ENCODE measurements around the gene INPP5E. TPM values are rescaled to one million over a fixed set of nuclear protein-coding genes. Genes with fewer than 3 reads are reported as not detected.

Gene INPP5E
- total RNA-seq, 1 donor from 2014 or later: 5.8 TPM

DNA sequence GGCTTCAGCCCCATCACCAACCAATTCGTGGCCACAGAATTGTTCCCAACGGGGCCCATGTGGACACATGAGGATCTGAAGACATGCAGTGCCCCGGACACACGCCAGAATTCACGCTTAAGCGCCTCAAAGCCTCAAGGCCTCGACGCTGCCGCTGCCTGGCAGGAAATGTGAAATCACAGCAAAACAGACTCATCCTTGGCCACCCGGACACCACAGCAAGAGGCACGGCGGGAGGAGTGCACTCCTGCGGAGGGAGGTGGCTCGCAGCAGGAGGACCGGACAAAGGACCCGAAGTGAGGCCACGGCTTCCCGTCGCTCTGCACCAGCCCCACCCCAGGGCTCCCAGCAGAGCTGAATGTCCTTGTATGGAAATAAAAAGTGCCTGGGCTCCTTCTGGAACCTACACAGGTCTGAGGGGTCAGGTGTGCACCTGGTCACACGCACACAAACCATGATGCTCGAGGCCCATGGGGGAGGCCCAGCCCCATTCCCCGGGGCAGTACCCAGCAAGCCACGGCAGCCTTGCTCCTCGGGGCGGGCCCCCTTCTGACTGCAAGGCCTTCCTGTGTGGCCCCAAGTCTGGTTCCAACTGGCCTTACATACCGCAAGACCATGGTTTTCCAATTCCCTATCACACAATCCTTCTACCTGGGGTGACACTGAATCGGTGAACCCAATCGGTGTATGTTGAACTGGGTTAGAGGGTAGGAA is 33.2 kb upstream of the INPP5E start:
- no peak for DNase-seq (ENCODE audit: low read depth, low spot score)

DNA sequence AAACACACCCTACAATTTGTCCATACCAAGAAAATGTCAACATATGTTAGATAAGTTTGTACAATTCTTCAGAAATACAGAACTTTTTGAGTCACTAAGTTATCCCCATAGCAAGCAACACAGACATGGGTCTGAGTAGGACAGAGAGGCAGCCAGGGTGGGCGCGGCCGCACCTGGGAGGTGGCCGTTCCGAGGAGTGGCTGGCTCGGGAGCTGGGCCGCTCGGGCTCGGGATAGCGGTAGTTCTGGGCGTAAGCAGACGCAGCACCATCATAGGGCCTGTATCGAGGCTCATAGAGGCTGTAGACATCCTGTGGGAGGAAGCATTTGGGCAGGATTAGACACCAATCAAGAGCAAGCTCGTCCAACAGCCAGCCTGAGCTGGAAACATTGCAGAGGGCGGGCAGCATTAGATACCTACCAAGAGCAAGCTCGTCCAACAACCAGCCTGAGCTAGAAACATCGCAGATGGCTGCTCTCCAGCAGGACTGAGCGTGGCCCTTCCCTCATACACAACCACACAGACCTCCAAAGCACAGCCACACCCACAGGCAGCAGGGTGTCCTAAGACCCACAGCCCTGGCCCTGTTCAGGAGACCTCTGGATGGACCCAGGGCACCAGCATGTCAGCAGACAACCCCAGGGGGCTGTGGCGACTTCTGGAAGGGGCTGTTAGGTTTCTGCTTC is 32.3 kb upstream of the INPP5E start:
- no peak for DNase-seq (ENCODE audit: low read depth, low spot score)

DNA sequence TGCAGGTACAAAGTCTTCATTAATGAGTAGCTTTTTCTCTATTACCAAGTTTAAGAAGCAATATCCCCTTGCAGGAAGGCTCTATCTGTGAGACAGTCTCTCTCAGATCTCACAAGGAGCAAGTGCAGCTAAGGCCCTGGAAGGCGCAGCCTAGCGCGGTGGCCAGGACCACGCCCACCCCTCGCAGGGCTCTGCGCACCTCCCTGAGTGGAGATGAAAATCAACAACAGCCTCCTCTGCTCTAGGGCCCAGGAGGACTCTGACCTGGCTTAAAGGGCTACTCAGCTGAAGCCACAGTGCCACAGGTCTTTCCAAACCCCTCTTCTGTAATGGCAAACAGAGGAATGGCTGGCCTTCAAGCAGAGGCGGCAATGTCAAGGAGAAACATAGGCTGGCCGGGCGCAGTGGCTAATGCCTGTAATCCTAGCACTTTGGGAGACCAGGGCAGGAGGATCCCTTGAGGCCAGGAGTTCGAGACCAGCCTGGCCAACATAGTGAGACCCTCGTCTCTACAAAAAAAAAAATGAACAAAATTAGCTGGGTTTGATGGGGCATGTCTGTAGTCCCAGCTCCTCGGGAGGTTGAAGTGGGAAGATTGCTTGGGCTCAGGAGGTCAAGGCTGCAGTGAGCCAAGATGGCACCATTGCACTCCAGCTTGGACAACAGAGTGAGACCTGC is 31.3 kb upstream of the INPP5E start:
- no peak for DNase-seq (ENCODE audit: low read depth, low spot score)

DNA sequence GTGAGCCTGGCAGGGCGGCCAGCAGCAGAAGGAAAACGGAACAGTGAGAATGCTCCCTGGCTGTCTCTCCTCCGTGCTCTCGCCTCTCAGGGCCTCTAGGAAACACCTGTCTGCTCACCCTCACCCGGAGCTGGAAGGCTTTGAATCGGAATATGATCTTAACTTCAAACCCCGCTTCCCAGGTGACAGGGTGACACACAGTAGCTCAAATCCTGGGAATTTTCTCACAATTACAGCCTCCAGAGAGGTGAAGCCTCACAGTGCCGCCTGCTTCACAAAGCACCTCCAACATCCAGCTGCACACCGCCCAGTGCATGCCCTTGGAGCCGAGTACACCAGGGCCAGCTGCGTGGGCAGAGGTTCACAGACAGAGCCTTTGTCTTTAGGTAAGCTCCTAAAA is 30.7 kb upstream of the INPP5E start:
- DNase-seq (ENCODE audit: low read depth, low spot score): no peak

DNA sequence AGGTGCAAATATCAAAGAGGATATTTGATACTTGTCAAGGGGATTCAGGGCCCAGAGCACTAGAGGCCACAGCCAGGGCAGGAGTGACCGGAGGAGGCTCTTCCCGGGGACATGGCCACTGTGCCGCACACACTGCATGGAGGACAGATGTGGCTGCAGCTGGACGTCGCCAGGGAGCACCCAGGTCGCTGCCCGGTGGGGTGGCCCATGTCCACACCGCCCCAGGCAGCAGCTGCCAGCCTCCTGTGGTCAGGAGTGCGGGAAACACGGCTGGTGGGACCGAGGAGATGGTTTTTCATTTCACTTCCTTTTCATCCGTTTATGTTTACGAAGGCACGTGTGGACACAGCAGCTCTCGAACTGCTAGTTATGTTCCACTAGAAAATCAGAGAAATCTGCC is 28.1 kb upstream of the INPP5E start:
- DNase-seq (ENCODE audit: low read depth, low spot score): no peak

DNA sequence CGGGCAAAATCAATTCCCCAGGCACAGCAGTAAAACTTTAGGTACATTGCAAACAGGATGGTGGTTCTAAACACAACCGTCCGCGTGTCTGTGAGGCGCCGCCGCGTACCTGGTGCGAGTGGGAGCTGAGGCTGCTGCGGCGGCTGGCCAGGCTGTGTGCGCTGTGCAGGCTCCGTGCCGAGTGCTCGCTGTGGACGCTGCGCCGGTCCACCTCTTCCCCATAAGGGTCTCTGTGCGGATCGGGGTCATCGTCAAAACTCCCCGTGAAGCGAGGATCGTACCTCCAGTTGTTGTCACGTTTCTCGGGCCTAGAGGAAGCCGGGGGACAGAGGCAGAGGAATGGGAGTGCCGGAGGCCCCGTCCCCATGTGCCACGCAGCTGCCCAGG is 26.5 kb upstream of the INPP5E start:
- no peak for DNase-seq (ENCODE audit: low read depth, low spot score)

DNA sequence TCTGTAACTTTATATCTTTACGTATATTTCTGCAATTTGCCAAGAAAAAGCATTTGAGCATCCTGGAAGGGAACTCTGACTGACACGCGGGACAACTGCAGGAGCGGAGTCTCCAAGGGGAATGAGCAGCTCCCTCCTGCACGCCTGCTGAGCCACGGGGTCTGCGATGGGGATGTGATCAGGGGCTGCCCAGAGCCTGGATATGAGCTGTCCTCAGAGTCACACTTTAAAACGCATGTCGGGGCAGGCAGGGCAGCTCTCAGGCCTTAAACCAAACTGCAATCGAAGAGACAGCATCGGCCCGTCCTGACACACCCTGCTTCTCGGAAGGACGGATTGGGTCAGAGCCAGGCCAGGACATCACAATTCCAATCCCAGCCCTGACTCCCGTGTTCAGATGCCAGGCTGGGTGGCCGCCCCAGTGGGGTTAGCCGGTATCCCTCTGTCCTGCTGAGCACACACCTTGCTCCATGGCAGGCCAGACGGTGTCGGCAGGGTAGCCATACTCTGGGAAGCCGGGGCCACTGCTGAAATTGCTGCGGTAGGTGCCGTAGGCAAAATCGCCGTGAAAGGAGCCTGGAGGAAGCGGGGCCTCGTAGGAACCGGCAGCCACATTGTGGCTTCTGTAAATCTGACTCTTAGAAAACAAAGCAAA is 26.0 kb upstream of the INPP5E start:
- DNase-seq (ENCODE audit: low read depth, low spot score): no peak

DNA sequence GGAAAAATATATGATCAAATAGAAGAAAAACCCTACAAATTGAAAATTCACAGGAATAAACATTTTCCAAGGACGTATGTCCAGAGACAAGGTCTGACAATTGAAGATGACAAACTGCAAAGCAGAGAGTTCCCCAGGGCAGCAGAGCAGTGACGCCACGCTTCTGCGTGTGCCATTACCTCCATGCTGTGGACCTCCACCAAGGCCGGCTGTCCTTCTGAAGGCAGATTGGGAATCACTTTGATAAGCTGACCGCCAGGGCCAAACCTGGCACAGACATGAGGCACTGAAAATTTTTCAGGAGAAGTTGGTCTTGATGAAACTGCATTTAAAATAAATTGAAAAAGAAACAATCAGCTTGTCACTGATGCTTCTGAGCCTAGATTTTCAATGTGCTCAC is 24.6 kb upstream of the INPP5E start:
- DNase-seq (ENCODE audit: low read depth, low spot score): no peak

DNA sequence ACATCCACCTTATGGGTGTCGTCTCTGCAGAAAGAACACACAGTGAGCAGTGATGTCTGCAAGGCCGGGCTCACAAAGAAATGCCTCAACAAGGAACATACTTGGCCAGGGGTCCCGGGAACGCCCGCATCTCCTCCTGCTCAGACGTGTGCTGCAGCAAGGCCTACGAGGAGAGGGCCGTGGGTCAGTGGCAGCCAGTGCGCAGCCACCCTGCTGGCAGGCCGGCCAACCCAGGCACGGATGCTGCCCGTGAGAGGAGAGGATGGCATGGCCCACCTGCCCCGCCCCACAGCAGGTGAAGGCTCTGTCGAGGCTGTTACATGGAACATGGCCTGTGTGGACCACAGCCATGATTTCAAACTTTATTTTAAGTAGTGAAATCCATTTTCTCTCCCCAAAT is 23.9 kb upstream of the INPP5E start:
- DNase-seq (ENCODE audit: low read depth, low spot score): no peak

DNA sequence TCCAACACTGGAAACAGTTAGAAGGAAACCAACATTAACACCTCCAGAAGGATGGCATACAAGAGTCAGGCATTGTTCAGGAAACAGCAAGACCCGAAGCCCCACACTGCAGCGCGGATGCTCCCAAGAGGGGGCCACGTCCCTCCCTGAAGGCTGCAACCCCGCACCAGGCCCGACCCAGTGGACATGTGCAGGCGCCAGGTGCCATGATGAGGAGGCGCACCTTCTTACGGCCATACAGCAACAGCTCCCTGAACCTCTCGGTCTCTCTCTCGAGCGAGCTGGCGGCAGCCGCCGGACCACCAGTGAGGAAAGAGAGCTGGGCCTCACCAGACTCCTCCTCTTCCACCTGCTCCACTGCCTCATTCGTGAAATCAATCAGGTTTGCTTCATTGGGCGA is 23.0 kb upstream of the INPP5E start:
- no peak for DNase-seq (ENCODE audit: low read depth, low spot score)

DNA sequence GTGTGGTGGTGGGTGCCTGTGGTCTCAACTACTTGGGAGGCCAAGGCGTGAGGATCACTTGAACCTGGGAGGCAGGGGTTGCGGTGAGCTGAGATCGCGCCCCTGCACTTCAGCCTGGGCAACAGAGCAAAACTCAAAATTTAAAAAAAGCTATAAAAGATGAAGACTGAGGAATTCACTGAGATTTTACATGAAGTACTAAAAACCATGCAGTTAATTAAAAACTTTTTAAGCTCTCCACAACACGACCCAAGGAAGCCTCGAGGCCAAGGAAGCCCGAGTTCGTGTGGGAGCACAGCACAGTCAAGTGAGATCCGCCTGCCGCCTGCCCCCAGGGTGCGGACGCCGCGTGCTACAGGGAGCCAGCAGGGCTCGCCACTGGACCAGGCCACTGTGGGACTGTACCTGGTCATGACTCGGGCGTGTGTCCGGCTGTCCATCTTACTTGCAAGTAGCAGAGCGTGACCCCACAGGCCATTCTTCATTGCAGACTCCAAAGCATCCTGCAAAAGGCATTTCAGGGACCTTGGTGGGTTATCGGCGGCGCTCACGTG is 21.2 kb upstream of the INPP5E start:
- no peak for DNase-seq (ENCODE audit: low read depth, low spot score)

DNA sequence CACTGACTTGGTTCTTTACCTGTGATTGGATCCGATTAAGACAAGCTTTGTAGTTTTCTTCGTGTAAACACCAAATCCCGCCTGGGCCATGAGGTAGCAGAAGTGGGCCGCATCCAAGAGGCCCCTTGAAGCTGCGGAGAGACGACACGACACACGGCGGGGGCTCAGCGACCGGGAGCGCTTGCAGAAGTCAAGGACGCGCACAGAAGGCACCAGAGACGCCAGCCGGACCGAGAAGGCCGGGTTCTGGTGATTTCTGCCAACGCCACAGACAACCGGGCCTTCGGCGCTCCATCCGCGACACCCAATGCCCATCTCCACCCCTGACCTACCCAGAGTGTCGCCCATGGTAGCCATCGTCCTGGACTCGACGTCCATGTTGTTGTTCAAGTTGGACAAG is 19.8 kb upstream of the INPP5E start:
- DNase-seq (ENCODE audit: low read depth, low spot score): no peak

DNA sequence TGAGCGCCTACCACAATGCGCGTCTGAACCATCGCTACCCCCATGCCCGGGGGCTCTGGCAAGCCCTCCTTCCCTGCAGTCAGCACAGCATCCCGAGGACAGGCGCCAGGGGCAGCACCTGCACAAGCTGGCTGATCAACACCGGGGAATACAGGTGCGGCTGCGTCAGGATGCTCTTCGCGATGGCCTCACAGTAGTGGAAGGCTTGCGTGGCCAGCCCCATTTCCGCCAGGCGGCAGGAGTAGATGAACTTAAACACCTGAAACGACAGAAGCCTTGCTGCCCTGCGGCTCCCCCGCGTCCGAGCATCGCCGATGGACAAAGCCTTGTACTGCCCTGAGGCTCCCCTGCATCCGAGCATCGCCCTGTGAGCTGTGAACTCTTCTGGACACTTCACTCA is 17.7 kb upstream of the INPP5E start:
- DNase-seq (ENCODE audit: low read depth, low spot score): no peak

DNA sequence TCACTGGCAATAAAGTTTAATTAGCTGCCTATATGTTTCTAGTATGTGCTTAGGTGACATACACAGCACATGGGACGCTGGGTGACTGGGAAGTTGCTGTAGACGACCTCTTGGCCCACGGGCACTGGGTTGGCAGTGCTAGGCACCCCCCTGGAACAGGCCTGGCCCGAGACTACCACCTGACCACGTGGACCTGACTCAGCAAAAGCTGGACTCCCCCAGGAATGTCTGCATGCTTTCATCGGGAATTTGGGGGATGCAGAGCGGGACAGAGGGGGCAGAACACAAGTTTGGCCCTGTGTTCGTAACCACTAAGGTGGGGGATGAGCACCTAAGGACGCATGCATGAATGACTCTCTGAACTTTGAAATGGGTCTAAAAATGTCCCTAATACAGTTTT is 16.6 kb upstream of the INPP5E start:
- no peak for DNase-seq (ENCODE audit: low read depth, low spot score)

DNA sequence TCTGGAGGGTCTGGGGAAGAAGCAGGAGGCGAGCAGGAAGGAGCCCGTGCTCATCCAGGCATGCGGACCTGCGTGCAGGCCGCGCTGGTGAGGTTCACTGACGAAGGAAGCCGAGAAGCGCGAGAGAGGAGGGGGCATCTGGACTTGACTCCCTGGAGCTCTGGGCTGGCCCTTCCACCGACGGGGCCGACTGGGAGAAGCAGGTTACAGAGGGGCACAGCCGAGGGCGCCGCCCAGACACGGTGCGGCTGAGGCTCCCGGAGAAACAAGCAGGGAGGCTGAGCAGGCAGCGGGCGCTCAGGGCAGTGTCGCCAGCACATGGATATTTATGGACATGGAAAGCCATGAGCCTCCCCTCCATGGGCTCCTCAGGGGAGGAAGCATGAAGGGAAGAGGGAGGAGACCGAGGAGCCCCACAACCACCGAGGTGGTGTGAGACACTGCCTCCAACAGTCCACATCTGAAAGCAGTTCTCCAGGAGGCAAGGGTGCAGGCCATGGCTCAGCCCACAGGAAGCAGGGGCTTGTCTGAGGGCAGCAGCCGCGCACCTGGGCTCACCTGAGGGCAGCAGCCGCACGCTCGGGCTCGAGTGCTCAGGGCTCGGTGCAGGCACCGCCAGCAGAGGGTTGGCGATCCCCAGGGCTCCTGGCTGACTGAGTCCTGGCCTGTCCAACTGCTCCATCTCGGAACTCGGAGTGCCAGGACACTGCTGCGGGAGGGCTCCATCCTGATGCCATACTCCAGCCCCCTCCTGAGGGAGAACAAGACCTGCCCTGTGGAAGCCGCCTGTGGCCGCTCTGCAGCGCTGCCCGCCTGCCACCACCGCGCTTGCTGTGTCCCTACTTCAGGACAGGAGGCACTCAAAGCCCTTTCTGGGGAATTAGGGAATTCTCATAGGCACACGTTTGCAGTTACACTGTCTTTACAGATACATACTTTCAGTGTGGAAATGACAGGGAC is 15.7 kb upstream of the INPP5E start:
- DNase-seq (ENCODE audit: low read depth, low spot score): no peak

DNA sequence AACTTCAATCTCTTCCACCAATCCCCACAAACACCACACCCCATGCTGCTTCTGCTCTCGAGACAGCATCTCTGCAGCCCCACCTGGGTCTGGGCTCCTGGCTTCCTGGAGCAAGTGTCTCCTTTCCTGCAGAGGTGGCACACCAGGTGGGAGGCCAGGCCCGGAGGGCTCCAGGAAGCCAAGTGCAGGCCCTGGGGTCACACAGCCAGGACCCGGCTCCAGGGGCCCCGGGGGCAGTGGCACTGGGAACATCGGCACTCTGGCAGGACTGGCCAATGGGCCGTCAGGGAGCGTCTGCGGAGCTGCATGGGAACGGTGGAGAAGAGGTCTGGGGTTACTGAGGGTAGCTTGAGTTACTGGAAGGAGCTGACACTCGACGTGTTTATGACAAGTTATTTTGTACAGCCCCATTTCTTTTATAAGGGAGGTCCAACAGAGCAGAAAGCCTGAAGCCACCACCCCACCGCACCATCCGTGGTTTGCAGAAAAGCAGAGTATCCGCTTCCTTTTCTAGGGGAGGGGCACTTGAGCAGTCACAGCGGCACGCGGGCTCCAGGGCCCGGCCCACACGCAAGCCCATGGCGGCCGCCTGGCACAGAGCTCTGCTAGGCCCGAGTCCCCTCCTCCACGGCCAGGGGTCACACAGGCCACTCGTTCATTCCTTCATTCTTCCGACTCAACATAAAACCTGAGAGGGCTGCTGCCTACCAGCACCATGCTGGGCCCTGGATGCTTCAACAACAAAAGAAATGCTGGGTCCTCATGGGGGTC is 14.6 kb upstream of the INPP5E start:
- DNase-seq (ENCODE audit: low read depth, low spot score): no peak

DNA sequence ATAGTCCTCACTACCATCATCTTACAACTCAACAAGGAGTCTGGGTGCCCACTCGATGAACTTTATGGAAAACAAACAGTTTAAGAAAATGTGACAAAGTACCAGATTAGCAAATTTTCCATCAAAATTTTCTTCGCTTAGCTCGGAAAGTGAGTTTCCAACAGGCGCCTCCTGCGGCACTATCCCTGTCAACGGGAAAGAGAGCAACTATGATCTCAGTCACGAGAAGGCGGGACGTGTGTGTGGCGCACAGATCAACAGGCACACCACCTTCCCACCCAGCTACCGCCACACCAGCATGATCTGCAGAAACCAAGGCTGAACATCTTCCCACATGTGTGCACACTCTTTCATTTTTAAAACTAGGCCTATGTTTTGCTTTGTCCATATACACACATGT is 13.7 kb upstream of the INPP5E start:
- no peak for DNase-seq (ENCODE audit: low read depth, low spot score)

DNA sequence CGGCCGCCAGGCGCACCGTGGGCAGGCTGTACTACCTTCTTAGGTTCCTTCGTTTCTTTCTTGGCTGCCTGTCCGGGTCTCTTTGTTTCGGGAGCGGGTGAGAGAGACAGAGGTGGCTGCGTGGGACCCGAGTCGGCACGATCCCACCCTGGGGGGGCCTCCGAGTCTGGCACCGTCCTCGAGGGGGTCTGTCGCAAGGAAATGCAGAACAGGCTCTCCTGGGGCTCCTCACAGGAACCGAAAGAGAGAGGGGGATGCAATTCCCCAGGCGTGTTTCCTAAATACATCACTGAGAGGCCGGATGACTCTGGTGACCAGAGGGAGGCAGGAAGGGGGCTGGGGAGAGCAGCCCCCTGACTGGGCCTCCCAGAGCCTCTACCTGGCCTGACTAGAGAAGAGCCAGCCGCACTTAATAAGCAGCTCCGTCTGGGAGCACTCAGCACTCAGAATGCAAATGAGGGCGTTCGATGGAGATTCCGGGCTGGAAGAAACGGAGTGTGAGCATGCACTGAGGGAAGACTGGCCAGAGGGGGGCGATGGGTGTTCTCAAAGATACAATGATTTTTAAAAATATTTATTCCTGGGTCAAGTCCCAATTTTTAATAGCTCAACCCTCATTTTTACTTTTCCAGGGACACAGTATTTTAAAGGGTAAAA is 11.7 kb upstream of the INPP5E start:
- no peak for DNase-seq (ENCODE audit: low read depth, low spot score)

DNA sequence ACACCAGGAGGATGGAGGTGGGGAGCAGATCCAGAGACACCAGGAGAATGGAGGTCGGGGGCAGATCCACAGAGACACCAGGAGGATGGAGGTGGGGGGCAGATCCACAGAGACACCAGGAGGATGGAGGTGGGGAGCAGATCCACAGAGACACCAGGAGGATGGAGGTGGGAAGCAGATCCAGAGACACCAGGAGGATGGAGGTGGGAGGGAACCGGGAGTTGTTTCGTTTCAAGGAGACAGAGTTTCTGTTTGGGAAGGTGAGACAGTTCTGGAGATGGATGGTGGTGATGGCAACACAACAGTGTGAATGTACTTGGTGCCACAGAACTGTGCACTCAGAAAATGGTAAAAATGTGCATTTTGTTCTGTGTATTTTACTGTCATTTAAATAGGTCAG is 9.0 kb upstream of the INPP5E start:
- no peak for DNase-seq (ENCODE audit: low read depth, low spot score)

Measured in pulmonary artery endothelial cell (primary cell).